ENCODE measurements around the gene FNDC3B.

The FNDC3B gene

GRCh38 chr3:172333692-172334457, 294.5 kb downstream of the FNDC3B start:
- DNase-seq (ENCODE audit: low read depth in 2 of 2): no peak

GRCh38 chr3:172334671-172335207, 295.4 kb downstream of the FNDC3B start:
- DNase-seq (ENCODE audit: low read depth in 2 of 2): no peak

- DNase-seq (ENCODE audit: low read depth in 2 of 2): no peak
Observed at GRCh38 chr3:172339892-172340291, 300.5 kb downstream of the FNDC3B start.

GRCh38 chr3:172340583-172340982, 301.2 kb downstream of the FNDC3B start:
- DNase-seq (ENCODE audit: low read depth in 2 of 2): no peak

- no peak for DNase-seq (ENCODE audit: low read depth in 2 of 2)
Observed at GRCh38 chr3:172341482-172342059, 302.2 kb downstream of the FNDC3B start.

GRCh38 chr3:172342097-172342659, 302.8 kb downstream of the FNDC3B start:
- no peak for DNase-seq (ENCODE audit: low read depth in 2 of 2)

- DNase-seq (ENCODE audit: low read depth in 2 of 2): no peak
Observed at GRCh38 chr3:172343117-172343516, 303.7 kb downstream of the FNDC3B start.

- DNase-seq (ENCODE audit: low read depth in 2 of 2): no peak
Observed at GRCh38 chr3:172343979-172344378, 304.6 kb downstream of the FNDC3B start.

GRCh38 chr3:172346161-172346560, 306.8 kb downstream of the FNDC3B start:
- no peak for DNase-seq (ENCODE audit: low read depth in 2 of 2)

GRCh38 chr3:172347895-172348679, 308.7 kb downstream of the FNDC3B start:
- DNase-seq (ENCODE audit: low read depth in 2 of 2): no peak

- DNase-seq (ENCODE audit: low read depth in 2 of 2): no peak
Observed at GRCh38 chr3:172351895-172352466, 312.6 kb downstream of the FNDC3B start.

GRCh38 chr3:172352786-172353185, 313.4 kb downstream of the FNDC3B start:
- no peak for DNase-seq (ENCODE audit: low read depth in 2 of 2)

- no peak for DNase-seq (ENCODE audit: low read depth in 2 of 2)
Observed at GRCh38 chr3:172354931-172355499, 315.6 kb downstream of the FNDC3B start.

GRCh38 chr3:172355836-172356235, 316.5 kb downstream of the FNDC3B start:
- no peak for DNase-seq (ENCODE audit: low read depth in 2 of 2)

GRCh38 chr3:172356427-172356826, 317.0 kb downstream of the FNDC3B start:
- DNase-seq (ENCODE audit: low read depth in 2 of 2): no peak

- no peak for DNase-seq (ENCODE audit: low read depth in 2 of 2)
Observed at GRCh38 chr3:172357850-172358754, 318.7 kb downstream of the FNDC3B start.

- no peak for DNase-seq (ENCODE audit: low read depth in 2 of 2)
Observed at GRCh38 chr3:172359231-172359630, 319.9 kb downstream of the FNDC3B start.

GRCh38 chr3:172359996-172360395, 320.6 kb downstream of the FNDC3B start:
- no peak for DNase-seq (ENCODE audit: low read depth in 2 of 2)

- no peak for DNase-seq (ENCODE audit: low read depth in 2 of 2)
Observed at GRCh38 chr3:172362583-172362982, 323.2 kb downstream of the FNDC3B start.

GRCh38 chr3:172364374-172365027, 325.1 kb downstream of the FNDC3B start:
- no peak for DNase-seq (ENCODE audit: low read depth in 2 of 2)

Measured in stimulated activated CD8-positive, alpha-beta memory T cell treated with anti-CD3 and anti-CD28 coated beads, Interleukin-2, amount 100 ng/mL, for 1 hour (primary cell).